ENCODE results near the gene RRAD. TPM values are rescaled to one million over a fixed set of nuclear protein-coding genes. Genes with fewer than 3 reads are reported as not detected.
A peak's percentile ranks its signal among the peaks of the same experiment; 100 is the strongest.

RRAD gene
- total and polyA plus RNA-seq, 4 donors, result 0.14 to 0.61 (median 0.54) TPM

DNA sequence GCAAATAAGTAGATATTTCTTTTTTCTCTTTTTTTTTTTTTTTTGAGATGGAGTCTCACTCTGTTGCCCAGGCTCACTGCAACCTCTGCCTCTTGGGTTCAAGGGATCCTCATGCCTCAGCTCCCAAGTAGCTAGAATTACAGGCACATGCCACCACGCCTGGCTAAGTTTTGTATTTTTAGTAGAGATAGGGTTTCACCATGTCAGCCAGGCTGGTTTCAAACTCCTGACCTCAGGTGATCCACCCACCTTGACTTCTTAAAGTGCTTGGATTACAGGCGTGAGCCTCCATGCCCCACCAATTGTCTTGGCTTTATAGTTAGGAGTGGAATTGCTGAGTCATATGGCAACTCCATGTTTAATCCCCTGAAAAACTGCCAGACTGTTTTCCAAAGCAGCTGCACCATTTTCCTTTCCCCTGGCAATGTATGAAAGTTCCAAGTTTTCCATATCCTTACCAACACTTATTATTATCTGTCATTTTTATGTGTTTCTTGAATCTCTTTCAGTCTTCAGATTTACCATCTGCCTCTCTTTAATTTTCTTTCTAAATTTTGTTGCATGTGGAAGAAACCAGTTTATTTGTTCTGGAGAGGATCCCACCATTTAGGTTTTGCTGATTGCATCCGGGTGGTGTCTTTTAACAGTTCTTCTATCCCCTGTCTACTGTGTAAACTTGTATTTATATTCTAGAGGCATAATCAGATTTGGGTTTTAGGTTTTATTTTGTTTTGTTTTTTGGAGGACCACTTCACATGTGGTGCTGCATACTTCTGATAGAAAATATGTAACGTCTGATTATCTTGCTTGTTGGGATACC, 25.8 kb upstream of the RRAD start (continued):
- TF ChIP-seq, protein P1, sequence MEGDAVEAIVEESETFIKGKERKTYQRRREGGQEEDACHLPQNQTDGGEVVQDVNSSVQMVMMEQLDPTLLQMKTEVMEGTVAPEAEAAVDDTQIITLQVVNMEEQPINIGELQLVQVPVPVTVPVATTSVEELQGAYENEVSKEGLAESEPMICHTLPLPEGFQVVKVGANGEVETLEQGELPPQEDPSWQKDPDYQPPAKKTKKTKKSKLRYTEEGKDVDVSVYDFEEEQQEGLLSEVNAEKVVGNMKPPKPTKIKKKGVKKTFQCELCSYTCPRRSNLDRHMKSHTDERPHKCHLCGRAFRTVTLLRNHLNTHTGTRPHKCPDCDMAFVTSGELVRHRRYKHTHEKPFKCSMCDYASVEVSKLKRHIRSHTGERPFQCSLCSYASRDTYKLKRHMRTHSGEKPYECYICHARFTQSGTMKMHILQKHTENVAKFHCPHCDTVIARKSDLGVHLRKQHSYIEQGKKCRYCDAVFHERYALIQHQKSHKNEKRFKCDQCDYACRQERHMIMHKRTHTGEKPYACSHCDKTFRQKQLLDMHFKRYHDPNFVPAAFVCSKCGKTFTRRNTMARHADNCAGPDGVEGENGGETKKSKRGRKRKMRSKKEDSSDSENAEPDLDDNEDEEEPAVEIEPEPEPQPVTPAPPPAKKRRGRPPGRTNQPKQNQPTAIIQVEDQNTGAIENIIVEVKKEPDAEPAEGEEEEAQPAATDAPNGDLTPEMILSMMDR (IDR thresholded peaks at IDR 0.05; ENCODE audit: low read depth, low read length, missing input control), result no peak

DNA sequence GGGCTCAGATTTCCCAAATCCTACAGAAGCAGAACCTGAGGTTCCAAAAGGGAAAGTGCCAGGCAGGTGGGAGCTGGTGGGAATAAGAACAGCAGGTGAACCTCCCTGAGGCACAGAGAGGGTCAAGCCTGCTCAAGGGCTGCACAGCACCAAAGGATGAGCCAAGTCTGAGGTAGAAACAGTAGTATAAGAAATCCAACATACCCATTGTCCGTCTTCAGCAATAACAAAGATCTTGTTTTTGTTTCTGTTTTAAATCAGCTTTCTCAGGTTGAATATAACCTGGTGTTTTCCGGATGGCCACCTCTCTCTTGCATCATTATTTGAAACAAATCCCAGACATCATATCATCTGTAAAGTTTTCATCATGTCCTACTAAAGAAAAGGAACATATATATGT, 25.1 kb upstream of the RRAD start:
- Histone ChIP-seq H3K36me3 (ENCODE audit: control insufficient read depth in 4 of 4, insufficient read depth in 3 of 4, low read depth in 1 of 4, low read length in 3 of 4) (no peaks in the 10 kb centered on the region), H3K9me3 (ENCODE audit: control insufficient read depth in 4 of 4, low read length in 3 of 4) (no peaks in the 10 kb centered on the region), H3K4me1 (ENCODE audit: control insufficient read depth in 4 of 4, insufficient read depth in 4 of 4, low read length in 3 of 4) (peaks cover 10 to 38% (median 33%) of the 10 kb centered on the region in 4 donors), H3K27me3 (ENCODE audit: control insufficient read depth in 4 of 4, insufficient read depth in 4 of 4, low read length in 3 of 4) (no peaks in the 10 kb centered on the region), H3K4me3 (ENCODE audit: low read depth in 1 of 3, low read length in 3 of 3) (no peak overlapping the region), H3K9ac (ENCODE audit: low read depth in 1 of 2, low read length in 2 of 2) (no peak overlapping the region), H3K27ac (ENCODE audit: low read depth in 1 of 2, low read length in 2 of 2) (no peak overlapping the region)
- 61% methylated on average over 2 of the region's 2 CpGs for WGBS
- no peak for DNase-seq (ENCODE audit: low spot score)
- no peak for TF ChIP-seq FOXA2 (IDR thresholded peaks at IDR 0.05)

DNA sequence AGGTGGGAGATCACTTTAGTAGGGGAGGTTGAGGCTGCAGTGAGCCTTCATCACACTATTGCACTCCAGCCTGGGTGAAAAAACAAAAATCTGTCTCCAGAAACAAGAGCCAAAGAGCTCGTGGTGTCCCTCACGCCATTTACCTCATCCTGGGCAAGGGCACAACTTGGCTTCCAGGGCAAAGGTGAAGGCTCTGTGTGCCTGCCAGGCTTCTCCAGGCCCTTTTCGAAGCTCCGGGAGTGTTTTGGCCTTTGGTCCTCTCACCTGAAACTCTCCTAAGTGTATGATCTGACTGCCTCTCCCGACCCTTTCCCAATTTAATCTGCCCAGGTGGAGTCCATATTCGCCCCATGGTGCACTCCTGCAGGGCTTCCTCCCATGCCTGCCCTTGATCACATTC, 24.1 kb upstream of the RRAD start:
- TF ChIP-seq TAF1 (conservative IDR thresholded peaks at IDR 0.05) (no peak), HNF4A (conservative IDR thresholded peaks at IDR 0.05) (peak; percentile 57 to 71), RAD21 (IDR thresholded peaks at IDR 0.05) (no peak), EGR1 (IDR thresholded peaks at IDR 0.05; ENCODE audit: low read depth in 2 of 2) (no peak), RXRA (IDR thresholded peaks at IDR 0.05) (peak; percentile 63 to 82), YY1 (IDR thresholded peaks at IDR 0.05) (peak; percentile 58), FOXA1 (IDR thresholded peaks at IDR 0.05) (no peak), JUND (IDR thresholded peaks at IDR 0.05) (peak in 1 of 2 donors; percentile 40), FOXA2 (IDR thresholded peaks at IDR 0.05) (no peak), HNF4G (IDR thresholded peaks at IDR 0.05) (no peak), GABPA (IDR thresholded peaks at IDR 0.05 in 1 of 2, conservative IDR thresholded peaks at IDR 0.05 in 1 of 2) (no peak), SP1 (IDR thresholded peaks at IDR 0.05) (peak; percentile 64), NR2F2 (IDR thresholded peaks at IDR 0.05) (no peak)
- TF ChIP-seq, protein P2, sequence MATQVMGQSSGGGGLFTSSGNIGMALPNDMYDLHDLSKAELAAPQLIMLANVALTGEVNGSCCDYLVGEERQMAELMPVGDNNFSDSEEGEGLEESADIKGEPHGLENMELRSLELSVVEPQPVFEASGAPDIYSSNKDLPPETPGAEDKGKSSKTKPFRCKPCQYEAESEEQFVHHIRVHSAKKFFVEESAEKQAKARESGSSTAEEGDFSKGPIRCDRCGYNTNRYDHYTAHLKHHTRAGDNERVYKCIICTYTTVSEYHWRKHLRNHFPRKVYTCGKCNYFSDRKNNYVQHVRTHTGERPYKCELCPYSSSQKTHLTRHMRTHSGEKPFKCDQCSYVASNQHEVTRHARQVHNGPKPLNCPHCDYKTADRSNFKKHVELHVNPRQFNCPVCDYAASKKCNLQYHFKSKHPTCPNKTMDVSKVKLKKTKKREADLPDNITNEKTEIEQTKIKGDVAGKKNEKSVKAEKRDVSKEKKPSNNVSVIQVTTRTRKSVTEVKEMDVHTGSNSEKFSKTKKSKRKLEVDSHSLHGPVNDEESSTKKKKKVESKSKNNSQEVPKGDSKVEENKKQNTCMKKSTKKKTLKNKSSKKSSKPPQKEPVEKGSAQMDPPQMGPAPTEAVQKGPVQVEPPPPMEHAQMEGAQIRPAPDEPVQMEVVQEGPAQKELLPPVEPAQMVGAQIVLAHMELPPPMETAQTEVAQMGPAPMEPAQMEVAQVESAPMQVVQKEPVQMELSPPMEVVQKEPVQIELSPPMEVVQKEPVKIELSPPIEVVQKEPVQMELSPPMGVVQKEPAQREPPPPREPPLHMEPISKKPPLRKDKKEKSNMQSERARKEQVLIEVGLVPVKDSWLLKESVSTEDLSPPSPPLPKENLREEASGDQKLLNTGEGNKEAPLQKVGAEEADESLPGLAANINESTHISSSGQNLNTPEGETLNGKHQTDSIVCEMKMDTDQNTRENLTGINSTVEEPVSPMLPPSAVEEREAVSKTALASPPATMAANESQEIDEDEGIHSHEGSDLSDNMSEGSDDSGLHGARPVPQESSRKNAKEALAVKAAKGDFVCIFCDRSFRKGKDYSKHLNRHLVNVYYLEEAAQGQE (IDR thresholded peaks at IDR 0.05), result no peak
- TF ChIP-seq, protein P3, sequence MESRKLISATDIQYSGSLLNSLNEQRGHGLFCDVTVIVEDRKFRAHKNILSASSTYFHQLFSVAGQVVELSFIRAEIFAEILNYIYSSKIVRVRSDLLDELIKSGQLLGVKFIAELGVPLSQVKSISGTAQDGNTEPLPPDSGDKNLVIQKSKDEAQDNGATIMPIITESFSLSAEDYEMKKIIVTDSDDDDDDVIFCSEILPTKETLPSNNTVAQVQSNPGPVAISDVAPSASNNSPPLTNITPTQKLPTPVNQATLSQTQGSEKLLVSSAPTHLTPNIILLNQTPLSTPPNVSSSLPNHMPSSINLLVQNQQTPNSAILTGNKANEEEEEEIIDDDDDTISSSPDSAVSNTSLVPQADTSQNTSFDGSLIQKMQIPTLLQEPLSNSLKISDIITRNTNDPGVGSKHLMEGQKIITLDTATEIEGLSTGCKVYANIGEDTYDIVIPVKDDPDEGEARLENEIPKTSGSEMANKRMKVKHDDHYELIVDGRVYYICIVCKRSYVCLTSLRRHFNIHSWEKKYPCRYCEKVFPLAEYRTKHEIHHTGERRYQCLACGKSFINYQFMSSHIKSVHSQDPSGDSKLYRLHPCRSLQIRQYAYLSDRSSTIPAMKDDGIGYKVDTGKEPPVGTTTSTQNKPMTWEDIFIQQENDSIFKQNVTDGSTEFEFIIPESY (IDR thresholded peaks at IDR 0.05), result no peak
- TF ChIP-seq, protein P4, sequence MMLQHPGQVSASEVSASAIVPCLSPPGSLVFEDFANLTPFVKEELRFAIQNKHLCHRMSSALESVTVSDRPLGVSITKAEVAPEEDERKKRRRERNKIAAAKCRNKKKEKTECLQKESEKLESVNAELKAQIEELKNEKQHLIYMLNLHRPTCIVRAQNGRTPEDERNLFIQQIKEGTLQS (IDR thresholded peaks at IDR 0.05), result no peak
- TF ChIP-seq, protein P1 (IDR thresholded peaks at IDR 0.05; ENCODE audit: low read depth, low read length, missing input control), result no peak
- TF ChIP-seq, protein P5, sequence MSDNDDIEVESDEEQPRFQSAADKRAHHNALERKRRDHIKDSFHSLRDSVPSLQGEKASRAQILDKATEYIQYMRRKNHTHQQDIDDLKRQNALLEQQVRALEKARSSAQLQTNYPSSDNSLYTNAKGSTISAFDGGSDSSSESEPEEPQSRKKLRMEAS (IDR thresholded peaks at IDR 0.05), result no peak
- no peaks in the 10 kb centered on the region for H3K9me3 ChIP-seq (ENCODE audit: control insufficient read depth in 4 of 4, low read length in 3 of 4)
- no peak overlapping the region for H3K4me3 ChIP-seq (ENCODE audit: low read depth in 1 of 3, low read length in 3 of 3)
- H3K27ac ChIP-seq (ENCODE audit: low read depth in 1 of 2, low read length in 2 of 2), result peak overlapping the region; percentile 38 to 57
- no peaks in the 10 kb centered on the region for H3K27me3 ChIP-seq (ENCODE audit: control insufficient read depth in 4 of 4, insufficient read depth in 4 of 4, low read length in 3 of 4)
- H3K4me1 ChIP-seq (ENCODE audit: control insufficient read depth in 4 of 4, insufficient read depth in 4 of 4, low read length in 3 of 4), result peaks cover 10 to 32% (median 25%) of the 10 kb centered on the region in 4 donors
- H3K36me3 ChIP-seq (ENCODE audit: control insufficient read depth in 4 of 4, insufficient read depth in 3 of 4, low read depth in 1 of 4, low read length in 3 of 4), result no peaks in the 10 kb centered on the region
- H3K9ac ChIP-seq (ENCODE audit: low read depth in 1 of 2, low read length in 2 of 2), result no peak overlapping the region
- no peak for DNase-seq (ENCODE audit: low spot score)
- 35% methylated on average over 6 of the region's 6 CpGs for WGBS

Measured in liver (tissue), 9 donors.